ENCODE results near the gene PARD3. TPM values are rescaled to one million over a fixed set of nuclear protein-coding genes. Genes with fewer than 3 reads are reported as not detected.
A peak's percentile ranks its signal among the peaks of the same experiment; 100 is the strongest.

PARD3 gene
- total RNA-seq, 1 donor from 2014 or later, result 22.9 TPM

- Mint-ChIP-seq H3K27me3 (ENCODE audit: unreplicated experiment) (no peaks in the 10 kb centered on the region), H3K9me3 (ENCODE audit: unreplicated experiment) (peaks cover 5% of the 10 kb centered on the region), H3K4me1 (ENCODE audit: low read depth, unreplicated experiment) (peaks cover 66% of the 10 kb centered on the region), H3K4me3 (ENCODE audit: unreplicated experiment) (no peak overlapping the region), H3K36me3 (ENCODE audit: unreplicated experiment) (no peaks in the 10 kb centered on the region), H3K27ac (ENCODE audit: unreplicated experiment) (peak overlapping the region; percentile 86)
- no peak for DNase-seq
- TF ChIP-seq CTCF (IDR thresholded peaks at IDR 0.05; ENCODE audit: partially characterized antibody, unreplicated experiment), result no peak
Observed at GRCh38 chr10:34192646-34193045, 622.5 kb downstream of the PARD3 start.

DNA sequence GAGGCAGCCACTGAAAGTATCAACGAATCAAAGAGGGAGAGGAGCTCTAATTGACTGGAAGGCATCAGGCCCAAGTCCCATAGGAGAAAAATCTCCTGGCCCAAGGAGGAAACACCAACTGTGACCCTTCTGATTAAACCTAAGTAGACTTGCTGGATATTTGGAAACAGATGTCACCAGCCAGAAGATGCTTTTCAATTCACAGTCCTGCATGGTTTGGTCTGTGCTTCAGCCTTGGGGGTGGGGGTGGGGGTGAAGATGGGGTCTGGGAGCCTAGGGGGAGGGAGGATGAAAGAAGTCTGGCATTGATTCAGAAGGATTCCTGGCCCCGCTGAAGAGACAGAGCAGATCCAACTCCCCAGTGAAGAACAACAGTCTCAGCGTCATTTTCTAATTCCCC is 623.7 kb downstream of the PARD3 start:
- Mint-ChIP-seq H3K4me1 (ENCODE audit: low read depth, unreplicated experiment) (peaks cover 70% of the 10 kb centered on the region), H3K27ac (ENCODE audit: unreplicated experiment) (peak overlapping the region; percentile 86), H3K27me3 (ENCODE audit: unreplicated experiment) (no peaks in the 10 kb centered on the region), H3K4me3 (ENCODE audit: unreplicated experiment) (peak overlapping the region; percentile 17), H3K36me3 (ENCODE audit: unreplicated experiment) (no peaks in the 10 kb centered on the region), H3K9me3 (ENCODE audit: unreplicated experiment) (peaks cover 7% of the 10 kb centered on the region)
- DNase-seq, result no peak
- TF ChIP-seq CTCF (IDR thresholded peaks at IDR 0.05; ENCODE audit: partially characterized antibody, unreplicated experiment), result no peak

DNA sequence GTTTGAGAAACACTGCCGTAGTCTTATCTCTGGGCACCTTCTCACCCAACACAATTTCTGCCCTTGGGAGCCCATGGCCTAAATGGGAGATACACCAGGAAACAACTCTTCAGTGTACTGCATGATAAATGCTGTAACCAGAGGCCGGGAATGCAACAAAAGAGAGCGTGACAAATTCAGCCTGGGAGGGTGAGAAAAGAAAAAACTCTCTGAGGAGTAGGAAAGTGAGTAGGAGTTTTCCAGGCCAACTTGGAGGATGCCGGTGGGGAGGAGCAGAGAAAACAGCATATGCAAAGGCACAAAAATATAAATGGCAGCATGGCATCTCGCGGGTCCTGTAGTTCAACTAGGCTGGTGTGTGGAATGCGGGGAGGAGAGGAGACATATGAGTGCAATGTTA is 624.5 kb downstream of the PARD3 start:
- Mint-ChIP-seq H3K27ac (ENCODE audit: unreplicated experiment) (peak overlapping the region; percentile 86), H3K4me1 (ENCODE audit: low read depth, unreplicated experiment) (peaks cover 68% of the 10 kb centered on the region), H3K9me3 (ENCODE audit: unreplicated experiment) (peaks cover 8% of the 10 kb centered on the region), H3K36me3 (ENCODE audit: unreplicated experiment) (no peaks in the 10 kb centered on the region), H3K4me3 (ENCODE audit: unreplicated experiment) (peak overlapping the region; percentile 17), H3K27me3 (ENCODE audit: unreplicated experiment) (no peaks in the 10 kb centered on the region)
- DNase-seq, result no peak
- TF ChIP-seq CTCF (IDR thresholded peaks at IDR 0.05; ENCODE audit: partially characterized antibody, unreplicated experiment), result no peak

DNA sequence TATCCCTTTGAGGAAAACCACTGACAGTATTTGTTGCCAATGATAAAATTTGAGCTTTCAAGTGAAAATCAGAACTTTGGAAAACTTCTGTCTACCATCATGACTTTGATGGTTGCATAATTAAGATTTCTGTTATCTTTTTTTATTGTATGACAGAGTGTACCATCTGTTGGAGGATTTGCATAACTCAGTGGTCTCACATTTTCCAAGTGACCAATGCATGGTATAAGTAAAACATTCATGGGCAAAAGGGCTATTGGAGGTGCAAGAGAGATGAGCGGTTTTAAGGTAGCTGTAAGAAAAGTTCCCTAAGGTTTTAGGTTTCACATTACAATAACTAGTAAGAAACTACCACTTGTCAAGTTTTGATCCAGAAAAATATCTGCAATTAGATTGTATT is 625.3 kb downstream of the PARD3 start:
- peaks cover 8% of the 10 kb centered on the region for H3K9me3 Mint-ChIP-seq (ENCODE audit: unreplicated experiment)
- no peak for TF ChIP-seq CTCF (IDR thresholded peaks at IDR 0.05; ENCODE audit: partially characterized antibody, unreplicated experiment)
- no peak for DNase-seq
- peak overlapping the region; percentile 70 for H3K27ac Mint-ChIP-seq (ENCODE audit: unreplicated experiment)
- H3K4me1 Mint-ChIP-seq (ENCODE audit: low read depth, unreplicated experiment), result peaks cover 62% of the 10 kb centered on the region
- no peaks in the 10 kb centered on the region for H3K27me3 Mint-ChIP-seq (ENCODE audit: unreplicated experiment)
- H3K4me3 Mint-ChIP-seq (ENCODE audit: unreplicated experiment), result no peak overlapping the region
- no peaks in the 10 kb centered on the region for H3K36me3 Mint-ChIP-seq (ENCODE audit: unreplicated experiment)

GRCh38 chr10:34188221-34188620 is 626.9 kb downstream of the PARD3 start:
- Mint-ChIP-seq H3K27me3 (ENCODE audit: unreplicated experiment) (no peaks in the 10 kb centered on the region), H3K36me3 (ENCODE audit: unreplicated experiment) (no peaks in the 10 kb centered on the region), H3K4me3 (ENCODE audit: unreplicated experiment) (no peak overlapping the region), H3K9me3 (ENCODE audit: unreplicated experiment) (peaks cover 8% of the 10 kb centered on the region), H3K27ac (ENCODE audit: unreplicated experiment) (no peak overlapping the region), H3K4me1 (ENCODE audit: low read depth, unreplicated experiment) (peaks cover 48% of the 10 kb centered on the region)
- DNase-seq, result no peak
- TF ChIP-seq CTCF (IDR thresholded peaks at IDR 0.05; ENCODE audit: partially characterized antibody, unreplicated experiment), result no peak
